Erythroblast (primary cell): ENCODE results near the gene RALGAPA1.
"Not testable (repeated sequence)": the region's sequence is repeated elsewhere in the genome, so short reads cannot be mapped to it uniquely, and the experiment has no call there.

Source experiments
- DNase-seq, 2 experiments: peaks; one replicate each; lab custom pipeline; 2025; lab: John Stamatoyannopoulos, UW
- GATA1 ChIP-seq: IDR thresholded peaks from 2 replicates; pipeline ENCODE4 v1.6.1; 2011; ENCODE audit warnings: low read depth, mild to moderate bottlenecking, control low read depth, low read length, moderate library complexity
- POLR2A ChIP-seq: IDR thresholded peaks from 2 replicates; pipeline ENCODE4 v1.6.1; 2011; ENCODE audit warnings: mild to moderate bottlenecking, low read length

Gene RALGAPA1

GRCh38 chr14:35617500-35617899 lies 191.6 kb downstream of the RALGAPA1 start:
- TF ChIP-seq GATA1 (no peak), POLR2A (no peak)
- DNase-seq = no peak

- no peak for DNase-seq
- no peak for TF ChIP-seq GATA1
- no peak for TF ChIP-seq POLR2A
These were observed 201.7 kb downstream of the RALGAPA1 start for GRCh38 chr14:35607380-35607779.

GRCh38 chr14:35600253-35600652 lies 208.8 kb downstream of the RALGAPA1 start:
- TF ChIP-seq GATA1 = no peak
- no peak for TF ChIP-seq POLR2A

GRCh38 chr14:35594616-35595015 lies 214.5 kb downstream of the RALGAPA1 start:
- TF ChIP-seq GATA1 (no peak), POLR2A (no peak)
- no peak for DNase-seq

More at GRCh38 chr14:35600253-35600652, 208.8 kb downstream of the RALGAPA1 start:
- no peak for DNase-seq

GRCh38 chr14:35587373-35587772 lies 221.7 kb downstream of the RALGAPA1 start:
- not testable (repeated sequence) for DNase-seq

GRCh38 chr14:35578639-35579038 lies 230.5 kb downstream of the RALGAPA1 start:
- no peak for DNase-seq
- TF ChIP-seq POLR2A = no peak

- no peak for DNase-seq
These were observed 231.0 kb downstream of the RALGAPA1 start for GRCh38 chr14:35578135-35578534.

GRCh38 chr14:35576856-35577255 lies 232.2 kb downstream of the RALGAPA1 start:
- DNase-seq = no peak
- TF ChIP-seq POLR2A = no peak
- TF ChIP-seq GATA1 = no peak

More at GRCh38 chr14:35578135-35578534, 231.0 kb downstream of the RALGAPA1 start:
- TF ChIP-seq GATA1 = no peak
- TF ChIP-seq POLR2A = no peak

- peak in 1 of 2 experiments; percentile 20 for DNase-seq
These were observed 232.8 kb downstream of the RALGAPA1 start for GRCh38 chr14:35576260-35576659.

GRCh38 chr14:35573911-35574310 lies 235.2 kb downstream of the RALGAPA1 start:
- TF ChIP-seq GATA1 (no peak), POLR2A (no peak)

More at GRCh38 chr14:35576260-35576659, 232.8 kb downstream of the RALGAPA1 start:
- no peak for TF ChIP-seq POLR2A
- TF ChIP-seq GATA1 = no peak

GRCh38 chr14:35571598-35571997 lies 237.5 kb downstream of the RALGAPA1 start:
- TF ChIP-seq POLR2A = no peak
- TF ChIP-seq GATA1 = no peak
- DNase-seq = no peak

More at GRCh38 chr14:35573911-35574310, 235.2 kb downstream of the RALGAPA1 start:
- no peak for DNase-seq

GRCh38 chr14:35565871-35566464 lies 243.1 kb downstream of the RALGAPA1 start:
- DNase-seq = no peak
- TF ChIP-seq POLR2A (no peak), GATA1 (no peak)

- no peak for TF ChIP-seq POLR2A
- no peak for TF ChIP-seq GATA1
- peak in 1 of 2 experiments; percentile 58 for DNase-seq
These were observed 250.4 kb downstream of the RALGAPA1 start for GRCh38 chr14:35558680-35559079.

GRCh38 chr14:35557221-35557747 lies 251.8 kb downstream of the RALGAPA1 start:
- DNase-seq = no peak
- TF ChIP-seq POLR2A (no peak), GATA1 (no peak)

- no peak for DNase-seq
- TF ChIP-seq POLR2A (no peak), GATA1 (no peak)
These were observed 252.5 kb downstream of the RALGAPA1 start for GRCh38 chr14:35556548-35556947.
